HepG2 (cell line): ENCODE results near the gene RXRG. TPM values are rescaled to one million over a fixed set of nuclear protein-coding genes. Genes with fewer than 3 reads are reported as not detected.

Source experiments
- AKNA ChIP-seq: sonication (generic); formaldehyde crosslinking; IDR thresholded peaks from 2 replicates; pipeline ENCODE4 v1.4.0; 2020; ENCODE audit warnings: missing genetic modification reagents, borderline replicate concordance
- HOXA9 ChIP-seq: sonication (generic); formaldehyde crosslinking; IDR thresholded peaks from 2 replicates; pipeline ENCODE4 v1.8.1; 2022; ENCODE audit warnings: missing genetic modification reagents, mild to moderate bottlenecking, moderate library complexity, borderline replicate concordance
- MAFK ChIP-seq, 2 experiments: IDR thresholded peaks in 1 of 2; conservative IDR thresholded peaks in 1 of 2; 2 replicates each; pipeline ENCODE4 v1.6.1; 2011; ENCODE audit warnings: improper control_type of control experiment in 2 of 2, low read length in 2 of 2
- SALL1 ChIP-seq: sonication (generic); formaldehyde crosslinking; IDR thresholded peaks from 2 replicates; pipeline ENCODE4 v1.8.0; 2022; ENCODE audit warnings: mild to moderate bottlenecking, missing genetic modification reagents
- SMYD3 ChIP-seq: sonication (generic); formaldehyde crosslinking; IDR thresholded peaks from 2 replicates; pipeline ENCODE4 v1.8.1; 2023; ENCODE audit warnings: mild to moderate bottlenecking, missing genetic modification reagents
- SPEN ChIP-seq: sonication (generic); formaldehyde crosslinking; IDR thresholded peaks from 2 replicates; pipeline ENCODE4 v1.5.1; 2020; ENCODE audit warnings: low read depth, mild to moderate bottlenecking, missing genetic modification reagents
- TEAD2 ChIP-seq: sonication (generic); formaldehyde crosslinking; IDR thresholded peaks from 2 replicates; pipeline ENCODE4 v1.9.0; 2021; ENCODE audit warnings: missing genetic modification reagents
- THRA ChIP-seq: sonication (generic); formaldehyde crosslinking; IDR thresholded peaks from 2 replicates; pipeline ENCODE4 v1.4.0; 2020; ENCODE audit warnings: missing genetic modification reagents, borderline replicate concordance
- ZNF629 ChIP-seq: sonication (generic); formaldehyde crosslinking; conservative IDR thresholded peaks from 2 replicates; pipeline ENCODE4 v1.5.0; 2020; ENCODE audit warnings: missing genetic modification reagents
- ZNF646 ChIP-seq: sonication (generic); formaldehyde crosslinking; IDR thresholded peaks from 2 replicates; pipeline ENCODE4 v1.9.0; 2021; ENCODE audit warnings: mild to moderate bottlenecking, missing genetic modification reagents
- ZNF800 ChIP-seq: sonication (generic); formaldehyde crosslinking; IDR thresholded peaks from 2 replicates; pipeline ENCODE4 v1.4.0; 2020; ENCODE audit warnings: missing genetic modification reagents
- ZSCAN12 ChIP-seq: sonication (generic); formaldehyde crosslinking; IDR thresholded peaks from 2 replicates; pipeline ENCODE4 v1.9.0; 2021; ENCODE audit warnings: mild to moderate bottlenecking, missing genetic modification reagents
- polyA plus RNA-seq, 8 experiments: library from polyadenylated mRNA; depleted of rRNA in 3 of 8; stranded (reverse) in 7 of 8; unstranded in 1 of 8; fragments of >200 nt; fragmentation: Illumina TruSeq in 4 of 8; extraction: Trizol in 4 of 8; gene quantifications; 2 replicates each; pipeline versions ENCODE4 v1.2.1 to v1.2.3, GENCODE V29; 2011 to 2016; ENCODE audit warnings: low read depth in 4 of 8, missing spikeins in 1 of 8, mixed read lengths in 1 of 8; ENCODE audit not compliant: insufficient read depth in 1 of 8
- total RNA-seq, 5 experiments: library from RNA; depleted of rRNA; stranded (reverse); fragments of >200 nt; fragmentation: Illumina TruSeq; extraction: Trizol; gene quantifications; 2 replicates each; pipeline ENCODE4 v1.2.3, GENCODE V29; 2016; ENCODE audit warnings: low read depth in 1 of 5

The RXRG gene
- total and polyA plus RNA-seq, 2 of the 13 experiments (the other 11 are each of a cell fraction or from before 2014, with no cell fraction given), result not detected

GRCh38 chr1:165403835-165404482 is 41.0 kb downstream of the RXRG start (continued):
- TF ChIP-seq ZNF629 (CRISPR knock-in tag), result no peak
- TF ChIP-seq SPEN (CRISPR knock-in tag), result no peak
- no peak for TF ChIP-seq AKNA
- TF ChIP-seq SMYD3, result no peak
- no peak for TF ChIP-seq ZNF800 (CRISPR knock-in tag)
- TF ChIP-seq SALL1 (CRISPR knock-in tag), result peak; percentile 60
- no peak for TF ChIP-seq TEAD2 (CRISPR knock-in tag)
- no peak for TF ChIP-seq ZSCAN12 (CRISPR knock-in tag)
- no peak for TF ChIP-seq MAFK (conservative IDR thresholded peaks at IDR 0.05 in 1 of 2, IDR thresholded peaks at IDR 0.05 in 1 of 2; ENCODE audit: low read length in 2 of 2)
- TF ChIP-seq HOXA9 (CRISPR knock-in tag), result no peak
- TF ChIP-seq THRA (CRISPR knock-in tag), result no peak
- no peak for TF ChIP-seq ZNF646 (CRISPR knock-in tag)
